GM12864 (cell line): ENCODE results near the gene SERTM1.

Experiments used
- DNase-seq: peaks from one replicate; pipeline ENCODE4 v3.0.0-alpha.2; 2011; ENCODE audit warnings: low read depth
- H3K4me3 ChIP-seq: 2 replicates; pipeline ENCODE4 v1.5.1; 2011; ENCODE audit warnings: mild to moderate bottlenecking, low read depth, low read length, control low read depth
- TF ChIP-seq, protein P1 (sequence below): IDR thresholded peaks from 2 replicates; pipeline ENCODE4 v1.5.1; 2011; ENCODE audit warnings: low read depth, mild to moderate bottlenecking, moderate library complexity, low read length, control low read depth, inconsistent platforms; ENCODE audit errors: missing control alignments

Gene SERTM1

GRCh38 chr13:36717966-36718545 is 44.2 kb downstream of the SERTM1 start:
- no peak overlapping the region for H3K4me3 ChIP-seq
- no peak for DNase-seq
- TF ChIP-seq, protein P1, sequence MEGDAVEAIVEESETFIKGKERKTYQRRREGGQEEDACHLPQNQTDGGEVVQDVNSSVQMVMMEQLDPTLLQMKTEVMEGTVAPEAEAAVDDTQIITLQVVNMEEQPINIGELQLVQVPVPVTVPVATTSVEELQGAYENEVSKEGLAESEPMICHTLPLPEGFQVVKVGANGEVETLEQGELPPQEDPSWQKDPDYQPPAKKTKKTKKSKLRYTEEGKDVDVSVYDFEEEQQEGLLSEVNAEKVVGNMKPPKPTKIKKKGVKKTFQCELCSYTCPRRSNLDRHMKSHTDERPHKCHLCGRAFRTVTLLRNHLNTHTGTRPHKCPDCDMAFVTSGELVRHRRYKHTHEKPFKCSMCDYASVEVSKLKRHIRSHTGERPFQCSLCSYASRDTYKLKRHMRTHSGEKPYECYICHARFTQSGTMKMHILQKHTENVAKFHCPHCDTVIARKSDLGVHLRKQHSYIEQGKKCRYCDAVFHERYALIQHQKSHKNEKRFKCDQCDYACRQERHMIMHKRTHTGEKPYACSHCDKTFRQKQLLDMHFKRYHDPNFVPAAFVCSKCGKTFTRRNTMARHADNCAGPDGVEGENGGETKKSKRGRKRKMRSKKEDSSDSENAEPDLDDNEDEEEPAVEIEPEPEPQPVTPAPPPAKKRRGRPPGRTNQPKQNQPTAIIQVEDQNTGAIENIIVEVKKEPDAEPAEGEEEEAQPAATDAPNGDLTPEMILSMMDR = no peak

- no peak overlapping the region for H3K4me3 ChIP-seq
- DNase-seq = no peak
- TF ChIP-seq, protein P1 = no peak
Measured at GRCh38 chr13:36718686-36719085, 44.9 kb downstream of the SERTM1 start.

- H3K4me3 ChIP-seq = no peak overlapping the region
- TF ChIP-seq, protein P1 = no peak
Measured at GRCh38 chr13:36724141-36724540, 50.3 kb downstream of the SERTM1 start.

DNA sequence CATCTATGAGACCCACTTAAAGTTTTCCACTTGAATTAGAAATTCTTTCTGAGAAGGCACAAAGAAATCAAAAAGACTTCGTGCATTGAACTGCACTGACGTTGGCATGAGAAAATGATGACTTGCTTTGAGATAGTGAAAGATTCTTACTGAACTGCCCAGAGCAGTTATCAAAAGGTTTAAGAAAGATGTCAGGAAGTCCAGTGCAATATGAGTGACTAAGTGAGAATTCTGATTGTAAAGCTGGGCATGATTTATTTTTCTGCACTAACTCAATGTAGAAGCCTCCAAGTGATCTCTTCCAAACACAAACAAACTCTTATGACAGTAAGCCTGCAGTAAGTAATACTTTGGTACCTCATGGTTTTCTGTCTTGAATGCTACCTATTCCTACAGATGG is 52.1 kb downstream of the SERTM1 start:
- no peak overlapping the region for H3K4me3 ChIP-seq
- DNase-seq = no peak
- TF ChIP-seq, protein P1 = no peak

More at GRCh38 chr13:36724141-36724540, 50.3 kb downstream of the SERTM1 start:
- no peak for DNase-seq

DNA sequence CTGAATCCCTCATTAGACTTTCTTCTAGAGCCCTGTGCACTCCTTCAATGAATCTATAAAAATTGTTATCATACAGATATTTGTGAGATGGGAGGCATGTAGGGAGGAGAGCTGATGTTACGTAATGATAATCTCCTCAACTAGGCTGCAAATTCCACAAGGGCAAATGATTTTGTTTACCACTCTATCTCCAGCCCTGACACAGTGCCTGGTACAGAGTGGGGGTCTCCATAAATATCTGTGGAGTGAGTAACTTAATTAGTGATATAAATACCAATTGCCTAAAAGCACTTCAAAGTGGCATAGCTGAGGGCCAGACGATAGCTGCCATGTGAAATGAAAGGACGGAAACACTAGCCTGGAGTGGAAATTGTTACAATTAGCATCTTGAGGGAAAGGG is 54.2 kb downstream of the SERTM1 start:
- DNase-seq = no peak
- TF ChIP-seq, protein P1 = no peak
- H3K4me3 ChIP-seq = no peak overlapping the region

- no peak overlapping the region for H3K4me3 ChIP-seq
- TF ChIP-seq, protein P1 = peak; percentile 62
- no peak for DNase-seq
Measured at GRCh38 chr13:36736119-36736726, 62.4 kb downstream of the SERTM1 start.
